ENCODE results near the gene FRMD7. TPM values are rescaled to one million over a fixed set of nuclear protein-coding genes. Genes with fewer than 3 reads are reported as not detected.
"Not testable (repeated sequence)": the region's sequence is repeated elsewhere in the genome, so short reads cannot be mapped to it uniquely, and the experiment has no call there.

The FRMD7 gene
- polyA plus RNA-seq, 3 donors = 1.6 to 1.7 (median 1.7) TPM

DNA sequence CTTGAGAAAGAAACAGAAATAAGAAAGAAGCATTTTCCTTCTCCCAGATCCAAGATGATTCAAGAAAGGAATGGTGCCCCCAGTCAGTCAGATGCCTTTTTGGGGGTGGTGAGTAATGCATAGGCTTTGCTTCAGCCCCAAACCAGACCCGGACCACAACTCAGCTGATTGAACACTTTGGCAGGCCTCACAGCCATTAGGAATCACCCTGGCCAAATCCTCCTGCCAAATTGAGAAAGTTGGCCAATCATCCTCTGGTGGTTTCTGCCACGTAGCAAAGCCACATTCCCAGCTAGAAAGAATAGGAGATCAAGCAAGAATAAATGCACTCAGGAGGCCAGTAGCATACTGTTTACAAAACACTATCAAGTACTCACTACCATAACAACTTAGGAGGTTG, 33.7 kb downstream of the FRMD7 start:
- DNase-seq (ENCODE audit: low read depth in 3 of 3, low spot score in 2 of 3) = no peak

DNA sequence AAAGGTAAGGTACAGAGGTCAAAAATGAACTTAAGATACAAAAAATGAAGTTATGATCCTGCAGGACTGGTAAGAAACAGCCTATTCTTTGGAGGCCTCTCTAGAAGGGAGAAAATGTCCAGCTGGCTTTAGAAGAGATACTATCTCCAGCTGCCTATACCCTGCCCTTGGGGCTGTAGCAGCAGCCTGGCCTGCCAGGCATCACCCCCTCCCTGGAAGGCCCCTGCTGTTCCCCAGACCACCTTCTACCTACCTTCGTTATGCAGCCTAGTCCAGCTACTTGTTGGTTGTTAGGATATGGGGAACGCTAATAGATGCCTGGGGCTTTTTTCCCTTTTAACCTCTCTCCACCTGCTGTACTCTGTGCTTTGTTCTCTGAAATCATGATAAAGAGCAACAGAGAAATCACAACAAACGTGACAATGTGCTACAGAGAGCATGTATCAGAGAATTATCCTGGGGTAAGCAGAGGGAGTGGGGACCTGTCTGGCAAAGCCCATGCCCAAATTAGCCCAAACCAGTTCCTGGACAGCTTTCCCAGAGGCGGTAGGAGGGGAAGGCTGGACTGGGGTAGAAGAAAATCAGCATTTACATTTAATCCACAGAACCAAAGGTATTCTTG, 34.5 kb downstream of the FRMD7 start:
- DNase-seq (ENCODE audit: low read depth in 3 of 3, low spot score in 2 of 3) = no peak

DNA sequence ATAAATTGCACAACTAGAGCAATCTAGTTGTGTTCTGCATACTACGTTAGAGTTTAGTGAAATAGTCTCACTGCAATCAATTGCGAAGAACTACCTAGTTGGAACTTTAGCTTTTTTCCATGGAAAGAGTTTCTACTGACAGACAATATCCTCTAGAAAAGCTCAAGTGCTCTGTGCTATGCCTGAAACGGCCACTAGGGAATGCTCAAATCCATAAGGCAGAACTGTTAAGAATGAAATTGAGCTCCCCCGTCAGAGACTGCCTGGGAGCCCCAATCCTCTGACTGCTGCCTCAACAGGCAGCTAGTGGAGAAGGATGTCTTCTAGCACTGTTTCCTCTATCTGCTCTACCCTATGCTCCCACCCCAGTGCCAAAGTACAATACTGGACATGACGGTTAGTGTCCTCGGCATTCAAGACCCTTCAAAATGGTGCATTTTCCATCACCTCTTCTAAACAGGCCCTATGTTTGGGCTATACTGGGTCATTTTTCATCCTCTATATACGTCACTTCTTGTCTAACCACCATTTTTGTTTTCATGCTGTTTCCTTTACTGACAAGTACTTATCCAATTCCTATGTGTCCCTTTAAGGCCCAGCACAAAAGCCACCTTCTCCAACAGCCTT, 35.3 kb downstream of the FRMD7 start:
- DNase-seq (ENCODE audit: low read depth in 3 of 3, low spot score in 2 of 3) = peak; percentile 9 to 26 (median 12)

DNA sequence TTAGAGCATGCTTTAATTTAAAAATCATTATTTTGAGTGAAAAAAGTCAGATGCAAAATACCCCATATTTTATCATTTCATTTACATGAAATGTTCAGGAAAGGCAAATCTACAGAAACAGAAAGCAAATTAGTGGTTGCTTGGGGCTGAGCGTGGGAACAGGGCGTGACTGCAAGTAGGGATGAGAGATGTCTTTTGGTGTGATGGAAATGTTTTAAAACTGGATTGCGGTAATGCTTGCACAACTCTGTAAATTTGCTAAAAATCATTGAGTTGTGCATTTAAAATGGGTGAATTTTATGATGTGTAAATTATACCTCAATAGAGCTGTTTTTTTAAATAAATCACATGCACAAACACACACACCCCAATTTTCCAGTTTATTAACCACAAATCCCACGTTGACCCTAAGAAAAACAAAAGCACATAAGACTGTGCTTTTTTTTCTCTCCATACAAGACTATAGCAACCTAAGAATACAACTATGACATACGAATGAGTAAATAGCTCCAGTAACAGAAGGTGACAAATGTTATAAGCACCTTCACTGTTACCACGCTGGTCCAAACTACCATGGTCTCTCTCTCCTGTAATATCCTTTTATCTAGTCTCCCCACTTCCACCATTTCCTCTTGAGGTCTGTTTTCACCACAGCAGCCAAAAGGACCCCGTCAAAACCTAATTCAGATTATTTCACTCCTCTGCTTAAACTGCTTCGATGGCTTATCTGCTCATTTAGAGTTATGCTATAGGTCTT, 37.2 kb downstream of the FRMD7 start:
- DNase-seq (ENCODE audit: low read depth in 3 of 3, low spot score in 2 of 3) = no peak

DNA sequence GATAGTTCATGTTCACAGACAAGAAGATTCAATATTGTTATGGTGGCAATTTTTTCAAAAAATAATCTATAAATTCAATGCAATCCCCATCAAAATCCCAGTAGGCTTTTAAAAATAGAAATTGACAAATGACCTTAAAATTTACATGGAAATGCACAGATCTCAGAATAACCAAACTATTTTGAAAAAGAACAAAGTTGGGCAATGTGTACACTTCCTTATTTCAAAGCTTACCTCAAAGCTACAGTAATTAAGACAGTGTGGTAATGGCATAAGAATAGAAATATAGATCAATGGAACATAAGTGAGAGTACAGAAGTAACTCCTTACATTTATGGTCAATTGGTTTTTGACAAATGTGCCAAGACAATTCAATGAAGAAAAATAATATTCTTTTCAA, 39.0 kb downstream of the FRMD7 start:
- no peak for DNase-seq (ENCODE audit: low read depth in 3 of 3, low spot score in 2 of 3)

DNA sequence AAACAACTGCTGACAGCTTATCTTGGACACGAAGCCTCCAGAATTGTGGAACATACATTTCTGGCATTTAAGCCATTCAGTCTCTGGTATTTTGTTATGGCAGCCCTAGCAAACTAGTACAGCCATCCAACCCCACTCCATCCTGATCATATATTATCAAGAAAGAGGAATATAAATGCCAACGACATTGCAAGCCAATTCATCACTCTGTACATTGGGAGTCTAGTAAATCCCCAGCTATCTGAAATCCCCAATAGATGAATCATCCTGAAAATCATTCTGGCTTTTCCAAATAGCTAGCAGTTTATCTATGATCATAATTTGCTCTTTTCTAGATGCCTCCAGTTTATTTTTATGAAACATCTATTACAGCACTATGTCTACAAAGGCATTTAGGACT, 41.1 kb downstream of the FRMD7 start:
- no peak for DNase-seq (ENCODE audit: low read depth in 3 of 3, low spot score in 2 of 3)

DNA sequence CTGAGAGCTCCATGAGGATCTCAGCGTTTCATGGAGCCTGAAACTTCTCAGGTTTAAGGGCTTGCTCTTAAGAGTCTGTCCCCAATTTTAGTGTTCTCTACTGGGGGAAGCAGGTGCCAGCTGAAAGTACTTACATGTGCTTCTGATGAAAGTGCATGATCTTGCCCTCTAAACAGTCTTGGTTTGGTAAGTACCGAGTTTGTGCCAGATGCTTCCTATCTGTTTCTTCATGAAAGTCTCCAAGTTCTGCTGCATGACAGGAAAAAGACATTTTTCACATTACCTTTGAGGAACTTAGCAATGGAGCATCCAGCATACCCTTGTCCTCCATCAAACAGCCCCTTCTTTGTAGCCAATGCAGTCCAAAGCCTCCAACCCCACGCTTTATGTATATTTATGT, 42.0 kb downstream of the FRMD7 start:
- no peak for DNase-seq (ENCODE audit: low read depth in 3 of 3, low spot score in 2 of 3)

DNA sequence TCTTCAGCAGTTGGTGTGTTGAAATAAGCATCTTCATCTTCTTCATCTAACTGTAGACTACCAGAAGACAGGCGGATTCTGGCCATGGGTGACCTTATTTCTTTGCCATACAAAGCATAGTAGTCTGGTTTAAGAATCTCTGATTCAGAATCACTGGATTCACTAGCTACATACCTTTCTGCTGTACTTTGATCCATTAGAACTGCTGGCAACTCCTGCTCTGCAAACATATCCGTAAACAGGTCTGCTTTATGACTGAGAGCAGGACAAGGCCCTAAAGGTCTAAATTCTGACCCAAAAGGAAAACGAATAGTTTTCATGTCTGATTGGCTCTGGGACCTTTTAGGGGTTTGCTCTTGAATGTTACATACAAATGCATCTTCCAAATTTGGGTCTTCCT, 49.9 kb downstream of the FRMD7 start:
- DNase-seq (ENCODE audit: low read depth in 3 of 3, low spot score in 2 of 3) = no peak

DNA sequence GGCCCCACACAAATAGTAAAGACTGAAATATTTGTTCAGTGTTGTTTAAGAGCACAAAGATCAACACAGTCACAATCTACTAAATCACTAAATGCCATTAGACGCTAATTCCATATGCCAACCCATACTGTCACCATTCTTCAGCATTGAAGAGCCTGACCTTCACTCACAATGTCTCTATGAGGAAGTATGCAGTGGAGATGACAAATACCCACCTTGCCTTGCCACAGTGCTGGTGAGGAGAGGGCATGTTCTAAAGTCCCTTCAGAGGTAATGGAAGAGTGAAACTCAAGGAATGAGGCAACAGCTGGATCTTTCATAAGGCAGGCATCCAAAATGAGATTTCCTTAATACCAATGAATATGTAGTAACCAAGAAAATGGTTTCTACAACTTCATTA, 50.4 kb downstream of the FRMD7 start:
- no peak for DNase-seq (ENCODE audit: low read depth in 3 of 3, low spot score in 2 of 3)

DNA sequence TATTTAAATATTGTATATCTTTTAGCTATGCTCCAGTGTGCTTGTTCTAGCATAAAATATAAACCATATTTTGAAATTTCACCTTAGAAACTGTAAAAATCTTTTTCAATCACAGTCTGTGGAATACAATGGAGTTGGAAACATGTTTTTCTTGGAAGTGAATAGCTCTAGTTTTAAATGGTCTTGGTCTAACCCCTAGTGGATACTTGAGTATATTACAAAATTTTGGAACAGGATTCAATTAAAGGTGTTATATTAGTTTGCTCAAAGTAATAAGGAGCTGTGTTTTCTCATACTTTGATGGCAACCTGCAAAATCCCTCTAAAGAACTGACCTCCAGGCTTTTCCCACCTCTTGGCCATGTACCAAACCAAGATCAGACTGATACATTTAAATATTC, 56.6 kb downstream of the FRMD7 start:
- no peak for DNase-seq (ENCODE audit: low read depth in 3 of 3, low spot score in 2 of 3)

DNA sequence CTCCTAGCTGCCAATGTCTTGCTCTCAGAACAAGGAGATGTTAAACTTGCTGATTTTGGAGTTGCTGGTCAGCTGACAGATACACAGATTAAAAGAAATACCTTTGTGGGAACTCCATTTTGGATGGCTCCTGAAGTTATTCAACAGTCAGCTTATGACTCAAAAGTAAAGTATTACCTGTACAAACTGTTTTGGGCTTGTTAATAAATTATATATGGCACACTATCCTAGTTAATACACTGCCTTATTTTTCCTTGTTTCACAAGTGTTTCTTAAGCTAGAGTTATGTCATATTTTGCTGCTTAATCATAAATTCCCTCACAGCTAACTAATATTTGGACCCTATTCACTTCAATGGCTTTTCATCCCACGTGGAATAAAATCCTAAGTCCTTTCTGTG, 59.4 kb downstream of the FRMD7 start:
- no peak for DNase-seq (ENCODE audit: low read depth in 3 of 3, low spot score in 2 of 3)

DNA sequence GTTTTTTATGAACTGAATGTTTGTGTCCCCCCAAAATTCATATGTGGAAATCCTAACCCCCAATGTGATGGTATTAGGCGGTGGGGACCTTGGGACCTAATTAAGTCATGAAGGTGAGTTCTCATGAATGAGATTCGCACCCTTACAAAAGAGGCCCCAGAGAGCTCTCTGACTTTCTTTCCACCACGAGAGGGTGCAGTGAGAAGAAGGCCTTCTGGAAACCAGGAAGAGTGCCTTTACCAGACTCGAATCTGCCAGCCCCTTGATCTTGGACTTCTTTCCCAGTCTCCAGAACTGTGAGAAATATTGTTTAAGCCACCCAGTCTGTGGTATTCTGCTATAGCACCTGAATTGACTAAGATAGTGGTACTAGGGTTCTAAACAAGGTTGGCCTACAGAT, 64.0 kb downstream of the FRMD7 start:
- no peak for DNase-seq (ENCODE audit: low read depth in 3 of 3, low spot score in 2 of 3)

DNA sequence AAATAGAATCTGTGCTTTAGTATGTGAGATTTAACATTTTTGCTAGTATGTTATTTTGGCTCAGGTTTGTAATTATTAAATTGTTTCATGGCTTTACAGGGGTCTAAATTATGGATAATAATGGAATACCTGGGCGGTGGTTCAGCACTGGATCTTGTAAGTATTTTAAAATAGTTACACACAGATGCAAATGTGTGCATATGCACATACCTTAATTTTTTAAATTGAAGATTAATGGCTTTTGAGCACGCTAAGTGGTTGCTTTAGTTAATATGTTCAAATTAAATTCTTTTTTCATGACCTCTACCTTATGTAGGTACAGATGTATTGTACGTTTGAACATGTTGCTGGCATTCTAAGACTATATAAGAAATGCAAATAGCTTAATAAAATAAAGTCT, 64.5 kb downstream of the FRMD7 start:
- no peak for DNase-seq (ENCODE audit: low read depth in 3 of 3, low spot score in 2 of 3)

DNA sequence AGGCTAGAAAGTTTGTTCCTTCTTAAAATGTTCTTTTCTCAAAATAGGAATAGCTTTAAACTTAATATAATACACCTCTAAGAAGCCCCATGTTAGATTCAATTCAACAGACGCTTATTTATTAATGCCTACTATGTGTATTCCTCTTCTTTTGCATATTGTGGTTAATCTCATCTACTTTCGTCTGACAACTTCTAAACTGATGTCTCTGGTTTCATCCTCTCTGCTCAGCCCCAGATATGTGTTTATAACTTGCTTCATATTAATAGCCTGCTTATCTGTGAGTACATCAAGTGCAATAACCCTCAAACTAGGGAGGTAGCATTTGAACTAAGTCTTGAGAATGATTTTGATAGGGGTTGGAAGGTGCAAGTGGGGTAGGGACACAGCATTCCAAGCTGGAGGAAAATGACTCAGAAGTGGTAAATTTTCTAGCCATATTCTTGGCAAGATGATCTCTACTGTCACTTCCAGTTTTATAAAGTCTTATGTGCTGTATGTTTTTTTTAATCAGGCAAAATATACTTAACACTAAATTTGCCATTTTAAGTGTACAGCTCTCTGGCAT, 67.8 kb downstream of the FRMD7 start:
- DNase-seq (ENCODE audit: low read depth in 3 of 3, low spot score in 2 of 3) = no peak

DNA sequence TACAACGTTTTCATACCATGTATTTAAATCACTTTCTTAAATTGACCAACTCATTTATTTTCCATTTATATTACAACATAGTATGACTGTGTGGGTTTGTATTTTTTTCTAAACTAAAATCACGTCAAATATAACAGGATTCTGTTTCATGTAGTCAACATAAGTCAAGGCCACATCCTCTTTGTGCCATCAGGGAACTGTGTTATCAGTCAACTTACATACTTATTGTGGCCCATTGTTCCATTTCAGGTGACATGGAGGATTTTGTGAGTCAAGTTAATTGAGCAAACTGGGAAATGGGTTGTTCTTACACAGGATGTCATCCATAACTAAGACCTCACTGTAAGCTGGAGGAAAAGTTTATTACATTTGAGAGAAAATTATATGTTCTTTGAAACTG, 68.8 kb downstream of the FRMD7 start:
- DNase-seq (ENCODE audit: low read depth in 3 of 3, low spot score in 2 of 3) = no peak

DNA sequence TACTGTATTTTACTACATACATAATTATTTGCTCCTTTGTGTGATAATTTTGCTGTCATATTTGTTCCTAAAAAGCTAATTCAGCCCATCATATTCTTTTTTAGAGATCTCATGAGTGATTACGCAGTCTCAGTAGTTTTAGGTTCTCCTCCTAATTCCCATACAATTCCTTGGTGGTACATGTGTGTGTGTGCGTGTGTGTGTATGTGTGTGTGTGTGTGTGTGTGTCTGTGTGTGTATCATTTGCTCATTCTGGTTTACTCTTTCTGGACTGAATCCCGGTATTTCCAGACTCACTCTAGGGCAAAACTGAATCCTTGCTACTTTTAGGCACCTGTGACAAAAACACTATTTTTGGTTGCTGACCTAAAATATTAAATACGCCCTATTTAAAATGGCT, 69.8 kb downstream of the FRMD7 start:
- DNase-seq (ENCODE audit: low read depth in 3 of 3, low spot score in 2 of 3) = no peak

DNA sequence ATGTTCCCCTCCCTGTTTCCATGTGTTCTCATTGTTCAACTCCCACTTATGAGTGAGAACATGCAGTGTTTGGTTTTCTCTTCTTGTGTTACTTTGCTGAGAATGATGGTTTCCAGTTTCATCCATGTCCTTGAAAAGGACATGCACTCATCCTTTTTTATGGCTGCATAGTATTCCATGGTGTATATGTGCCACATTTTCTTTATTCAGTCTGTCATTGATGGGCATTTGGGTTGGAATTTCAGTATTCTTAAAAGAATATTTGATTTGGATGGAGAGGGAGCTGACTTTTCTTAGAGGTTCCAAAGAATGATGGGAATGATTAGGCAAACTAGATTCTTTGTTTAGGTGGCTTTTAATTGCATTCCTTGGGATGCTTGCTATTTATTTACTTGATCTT, 76.0 kb downstream of the FRMD7 start:
- DNase-seq (ENCODE audit: low read depth in 3 of 3, low spot score in 2 of 3) = not testable (repeated sequence)

DNA sequence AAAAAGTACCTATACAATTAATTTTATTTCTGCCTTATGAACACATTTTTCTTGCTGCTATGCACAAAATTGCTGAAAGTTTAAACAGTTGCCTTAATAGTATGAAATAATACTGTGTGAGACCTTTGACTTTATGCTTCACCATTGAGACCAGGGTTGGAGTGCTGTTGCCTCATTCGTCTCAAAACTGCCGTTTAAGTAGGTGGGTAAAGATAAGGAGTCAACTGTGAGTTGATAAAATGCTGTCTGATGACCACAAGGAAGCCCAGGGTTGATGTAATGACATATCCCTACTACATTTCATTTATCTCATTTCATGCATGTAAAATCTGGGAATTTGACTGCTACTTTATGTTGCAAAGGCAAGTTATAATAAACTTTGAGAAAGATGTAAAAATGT, 81.3 kb downstream of the FRMD7 start:
- no peak for DNase-seq (ENCODE audit: low read depth in 3 of 3, low spot score in 2 of 3)

DNA sequence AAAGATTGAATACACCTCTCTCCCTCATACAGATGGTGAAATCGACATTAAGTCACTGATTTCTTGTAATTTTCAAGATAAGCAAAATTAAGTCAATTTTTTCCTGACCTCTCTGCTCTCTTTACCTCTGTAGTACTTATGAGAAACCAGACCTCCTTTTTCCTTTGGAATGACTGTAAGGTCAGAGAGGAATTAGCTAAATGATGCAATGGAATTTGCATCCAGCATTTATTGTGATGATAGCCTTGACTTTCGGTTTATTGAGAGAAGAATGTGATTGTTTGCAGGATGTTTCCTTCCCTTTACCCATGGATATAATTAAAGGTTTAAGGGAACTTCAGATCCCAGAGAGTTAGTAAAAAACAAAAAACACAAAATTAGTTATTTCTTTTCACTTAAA, 82.4 kb downstream of the FRMD7 start:
- no peak for DNase-seq (ENCODE audit: low read depth in 3 of 3, low spot score in 2 of 3)

DNA sequence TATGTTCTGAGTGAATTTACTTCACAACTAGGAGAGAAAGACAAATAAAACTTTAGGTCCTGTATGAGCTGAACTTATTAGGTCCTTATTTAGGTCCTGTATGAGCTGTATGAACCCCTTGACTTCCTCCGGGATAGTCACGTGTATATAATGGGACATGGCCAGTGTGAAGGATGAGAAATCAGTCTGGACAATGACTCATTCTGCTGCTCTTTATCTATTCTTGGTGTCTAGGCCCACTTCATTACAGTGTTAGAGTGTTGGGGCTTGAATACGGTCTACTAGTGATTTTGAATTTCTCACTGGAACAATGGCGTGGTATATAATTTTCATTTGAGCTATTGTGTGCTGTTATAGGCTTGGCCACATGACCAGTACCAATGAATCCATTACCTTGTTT, 82.9 kb downstream of the FRMD7 start:
- DNase-seq (ENCODE audit: low read depth in 3 of 3, low spot score in 2 of 3) = no peak

DNA sequence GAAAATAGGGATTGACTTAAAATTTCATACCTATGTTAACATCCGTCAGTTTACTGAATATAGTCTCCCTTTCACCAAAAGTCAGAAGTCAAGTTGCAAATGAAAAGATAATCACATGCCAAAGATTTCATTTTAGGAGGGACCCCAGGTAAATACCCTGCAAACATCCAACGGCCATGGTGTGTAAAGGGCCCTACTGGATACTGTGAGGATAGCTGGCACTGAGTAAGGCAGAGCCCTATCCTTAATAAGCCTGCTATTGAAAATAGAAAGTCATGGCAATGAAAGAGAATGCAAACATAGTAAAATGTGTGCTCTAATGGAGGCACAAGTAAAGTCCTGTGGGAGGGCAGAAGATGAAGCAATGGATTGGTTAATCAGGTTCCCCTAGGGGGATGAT, 83.8 kb downstream of the FRMD7 start:
- DNase-seq (ENCODE audit: low read depth in 3 of 3, low spot score in 2 of 3) = no peak

DNA sequence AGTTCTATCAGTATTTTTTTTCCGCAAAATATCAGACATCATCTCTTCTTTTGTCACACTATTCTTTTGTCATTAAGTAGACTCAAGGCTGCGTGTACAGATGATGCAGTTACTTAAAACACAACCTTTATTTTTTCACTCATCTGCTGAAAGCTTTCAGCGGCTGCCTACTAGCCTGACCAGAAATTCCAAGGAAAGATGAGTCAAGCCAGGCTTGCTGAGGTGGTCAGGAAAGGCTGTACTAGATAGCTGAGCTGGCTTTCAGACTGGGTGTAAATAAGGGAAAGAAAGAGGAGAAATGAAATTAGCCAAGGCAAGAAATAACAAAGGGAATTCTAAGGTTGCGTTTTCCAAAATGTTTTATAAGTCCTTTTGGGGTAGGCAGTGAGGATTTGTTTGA, 86.8 kb downstream of the FRMD7 start:
- no peak for DNase-seq (ENCODE audit: low read depth in 3 of 3, low spot score in 2 of 3)
